CD4-positive, alpha-beta T cell (primary cell): ENCODE results near the gene FGGY. TPM values are rescaled to one million over a fixed set of nuclear protein-coding genes. Genes with fewer than 3 reads are reported as not detected.

ENCODE experiments used
- ATAC-seq: fragments of 200-7000 bp; cut with Tn5 transposase; one replicate; pipeline ENCODE4 v1.10.0; 2022; ENCODE audit warnings: mild to moderate bottlenecking; ENCODE audit not compliant: poor library complexity
- CTCF ChIA-PET: fragments of 350-600 bp; sonication (Branson Sonifier 250); formaldehyde crosslinking; loops from one replicate; lab custom pipeline; 2021; ENCODE audit warnings: antibody characterized with exemption, inconsistent platforms; lab: Charles Lee
- POLR2A ChIA-PET: fragments of 350-600 bp; sonication (Branson Sonifier 250); formaldehyde crosslinking; loops from one replicate; lab custom pipeline; 2021; ENCODE audit warnings: antibody characterized with exemption, inconsistent platforms; lab: Charles Lee
- DNase-seq, 14 experiments: peaks; one replicate each; pipeline ENCODE4 v3.0.0-alpha.2; 2013 to 2020; ENCODE audit warnings: mixed read lengths in 2 of 14
- H3K27ac ChIP-seq, 2 donors: one replicate each; pipeline versions ENCODE4 v1.5.1 to v1.7.0; 2013; ENCODE audit warnings: low read length in 2 of 2, low read depth in 1 of 2, mild to moderate bottlenecking in 1 of 2
- H3K27me3 ChIP-seq, 2 experiments: 1 replicate in 1 of 2; 2 replicates in 1 of 2; pipeline versions ENCODE4 v1.6.1 to v1.7.0; 2013; ENCODE audit warnings: low read length in 2 of 2, control low read depth in 1 of 2, mild to moderate bottlenecking in 1 of 2, moderate library complexity in 1 of 2; ENCODE audit not compliant: insufficient read depth in 2 of 2, control insufficient read depth in 1 of 2
- H3K36me3 ChIP-seq: one replicate; pipeline ENCODE4 v1.6.1; 2013; ENCODE audit warnings: low read length, control low read depth; ENCODE audit not compliant: insufficient read depth
- H3K4me1 ChIP-seq: one replicate; pipeline ENCODE4 v1.6.1; 2013; ENCODE audit warnings: low read length, control low read depth; ENCODE audit not compliant: insufficient read depth
- H3K4me3 ChIP-seq: one replicate; pipeline ENCODE4 v1.5.1; 2013; ENCODE audit warnings: mild to moderate bottlenecking, low read length, moderate library complexity
- H3K9me3 ChIP-seq, 2 experiments: 1 replicate in 1 of 2; 2 replicates in 1 of 2; pipeline versions ENCODE4 v1.6.1 to v1.7.0; 2013; ENCODE audit warnings: low read length in 2 of 2, mild to moderate bottlenecking in 2 of 2, control low read depth in 1 of 2, moderate library complexity in 1 of 2; ENCODE audit not compliant: control insufficient read depth in 1 of 2, insufficient read depth in 1 of 2
- H3K27ac Mint-ChIP-seq: one replicate; pipeline ENCODE4 v1.8.0; 2020; ENCODE audit warnings: mixed read lengths
- H3K27me3 Mint-ChIP-seq: one replicate; pipeline ENCODE4 v1.8.0; 2021; ENCODE audit warnings: mixed read lengths
- H3K36me3 Mint-ChIP-seq: one replicate; pipeline ENCODE4 v1.8.0; 2021; ENCODE audit warnings: low read depth, mixed read lengths
- H3K4me1 Mint-ChIP-seq: one replicate; pipeline ENCODE4 v1.8.0; 2021; ENCODE audit warnings: low read depth, mixed read lengths
- H3K4me3 Mint-ChIP-seq: one replicate; pipeline ENCODE4 v1.8.0; 2020; ENCODE audit warnings: mild to moderate bottlenecking, mixed read lengths
- H3K9me3 Mint-ChIP-seq: one replicate; pipeline ENCODE4 v1.8.0; 2020; ENCODE audit warnings: mixed read lengths
- intact Hi-C, 2 experiments: fragments of 100-400 bp; cut with DNase I in 1 of 2; cut with micrococcal nuclease in 1 of 2; formaldehyde crosslinking; loops; one replicate each; pipeline versions ENCODE4 v1.15.1 to v1.9.0; 2023 to 2025; cut with DNase I, micrococcal nuclease
- total RNA-seq, 174 experiments: library from RNA in 2 of 174; stranded (reverse) in 2 of 174; gene quantifications; one replicate each; pipeline ENCODE4 v1.2.3 and lab custom pipeline; 2021 to 2026
- TF ChIP-seq, protein P1 (sequence below): fragments of 200-600 bp; IDR thresholded peaks from one replicate; pipeline ENCODE4 v1.8.0; 2022; ENCODE audit warnings: antibody characterized with exemption, mild to moderate bottlenecking

The FGGY gene
- total RNA-seq, 2 experiments from 2014 or later = 9.5 to 10.0 TPM

DNA sequence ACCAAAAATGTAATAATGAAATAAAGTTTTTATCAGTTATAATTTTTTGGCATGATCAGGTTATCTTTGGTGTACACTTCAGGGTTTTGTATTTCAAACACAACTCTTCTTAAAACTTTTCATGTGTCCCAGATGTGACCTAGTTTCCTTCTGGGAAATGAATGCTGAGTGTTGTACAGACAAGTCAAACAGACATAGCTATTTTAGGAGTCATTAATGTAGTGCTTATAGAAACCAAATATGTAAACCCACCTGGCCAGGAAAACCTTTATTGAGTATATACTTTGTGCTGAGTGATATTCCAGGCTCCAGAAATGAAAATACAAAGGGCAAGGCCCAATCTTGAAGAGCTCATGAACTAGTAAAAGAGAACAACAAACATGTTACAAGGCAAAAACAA is 491.9 kb downstream of the FGGY start:
- intact Hi-C loops = no loop called here
- Histone ChIP-seq H3K27ac (no peak overlapping the region), H3K27me3 (no peaks in the 10 kb centered on the region), H3K36me3 (no peaks in the 10 kb centered on the region), H3K9me3 (peaks cover 6 to 9% of the 10 kb centered on the region in 2 experiments), H3K4me1 (no peaks in the 10 kb centered on the region), H3K4me3 (no peak overlapping the region)
- Mint-ChIP-seq H3K4me3 (no peak overlapping the region), H3K27ac (no peak overlapping the region), H3K4me1 (peaks cover 5% of the 10 kb centered on the region), H3K36me3 (no peaks in the 10 kb centered on the region), H3K27me3 (no peaks in the 10 kb centered on the region), H3K9me3 (peaks cover 9% of the 10 kb centered on the region)
- ATAC-seq (no peak), DNase-seq (no peak)
- ChIA-PET POLR2A (no interaction called here), CTCF (no interaction called here)
- TF ChIP-seq, protein P1, sequence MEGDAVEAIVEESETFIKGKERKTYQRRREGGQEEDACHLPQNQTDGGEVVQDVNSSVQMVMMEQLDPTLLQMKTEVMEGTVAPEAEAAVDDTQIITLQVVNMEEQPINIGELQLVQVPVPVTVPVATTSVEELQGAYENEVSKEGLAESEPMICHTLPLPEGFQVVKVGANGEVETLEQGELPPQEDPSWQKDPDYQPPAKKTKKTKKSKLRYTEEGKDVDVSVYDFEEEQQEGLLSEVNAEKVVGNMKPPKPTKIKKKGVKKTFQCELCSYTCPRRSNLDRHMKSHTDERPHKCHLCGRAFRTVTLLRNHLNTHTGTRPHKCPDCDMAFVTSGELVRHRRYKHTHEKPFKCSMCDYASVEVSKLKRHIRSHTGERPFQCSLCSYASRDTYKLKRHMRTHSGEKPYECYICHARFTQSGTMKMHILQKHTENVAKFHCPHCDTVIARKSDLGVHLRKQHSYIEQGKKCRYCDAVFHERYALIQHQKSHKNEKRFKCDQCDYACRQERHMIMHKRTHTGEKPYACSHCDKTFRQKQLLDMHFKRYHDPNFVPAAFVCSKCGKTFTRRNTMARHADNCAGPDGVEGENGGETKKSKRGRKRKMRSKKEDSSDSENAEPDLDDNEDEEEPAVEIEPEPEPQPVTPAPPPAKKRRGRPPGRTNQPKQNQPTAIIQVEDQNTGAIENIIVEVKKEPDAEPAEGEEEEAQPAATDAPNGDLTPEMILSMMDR = no peak

DNA sequence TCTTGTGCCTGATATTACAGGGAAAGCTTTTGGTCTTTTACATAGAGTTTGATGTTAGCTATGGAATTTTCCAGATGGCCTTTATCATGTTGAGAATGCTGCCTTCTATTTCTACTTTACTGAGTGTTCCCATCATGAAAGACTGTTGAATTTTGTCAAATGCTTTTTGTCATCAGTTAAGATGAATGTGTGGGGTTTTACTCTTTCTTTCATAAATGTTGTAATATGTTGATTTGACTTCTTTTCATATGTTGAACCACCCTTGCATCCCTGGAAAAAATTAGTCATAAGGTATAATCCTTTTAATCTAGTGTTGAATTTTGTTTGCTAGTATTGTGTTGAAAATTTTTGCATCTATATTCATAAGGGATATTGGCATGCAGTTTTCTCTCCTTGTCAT is 501.7 kb downstream of the FGGY start:
- intact Hi-C loops = no loop called here
- CTCF ChIA-PET = no interaction called here
- no peak for DNase-seq

DNA sequence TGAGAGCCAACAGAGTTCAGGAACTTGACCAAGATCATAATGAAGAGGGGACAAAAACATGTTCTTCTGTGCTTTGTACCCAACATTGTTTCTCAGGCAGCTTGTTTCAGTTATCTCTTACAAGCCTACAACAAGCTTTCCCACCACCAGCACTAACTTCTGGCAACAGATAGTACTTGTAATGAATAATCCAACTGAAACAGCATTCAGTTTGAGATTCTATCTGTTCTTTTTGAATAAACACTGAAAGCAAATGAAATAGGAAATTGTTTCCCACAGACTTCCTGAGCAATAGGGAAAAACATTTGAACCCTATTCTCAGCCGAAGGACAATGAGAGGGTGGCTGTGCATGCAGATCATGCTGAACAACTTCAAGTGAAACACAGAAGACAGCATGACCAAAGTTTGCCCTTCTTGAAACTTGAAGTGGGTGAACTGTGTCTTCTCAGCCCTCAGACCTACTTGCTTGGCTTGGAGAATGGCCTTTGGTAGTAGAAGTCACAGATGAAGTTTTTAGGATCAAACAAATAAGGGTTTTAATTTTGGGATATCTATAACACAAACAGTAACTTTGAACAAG is 506.7 kb downstream of the FGGY start:
- H3K9me3 ChIP-seq = no peaks in the 10 kb centered on the region
- H3K27ac ChIP-seq = no peak overlapping the region
- ChIA-PET POLR2A (no interaction called here), CTCF (no interaction called here)
- H3K27me3 ChIP-seq = peaks cover 0 to 3% of the 10 kb centered on the region in 2 experiments
- no peak overlapping the region for H3K4me3 Mint-ChIP-seq
- H3K9me3 Mint-ChIP-seq = no peaks in the 10 kb centered on the region
- no peak overlapping the region for H3K4me3 ChIP-seq
- no peaks in the 10 kb centered on the region for H3K36me3 ChIP-seq
- H3K27ac Mint-ChIP-seq = no peak overlapping the region
- H3K4me1 Mint-ChIP-seq = no peaks in the 10 kb centered on the region
- no peak for ATAC-seq
- no peaks in the 10 kb centered on the region for H3K4me1 ChIP-seq
- no peak for DNase-seq
- peaks cover 13% of the 10 kb centered on the region for H3K27me3 Mint-ChIP-seq
- intact Hi-C loops = no loop called here
- H3K36me3 Mint-ChIP-seq = no peaks in the 10 kb centered on the region
- TF ChIP-seq, protein P1 = no peak

More for the DNA sequence above, 501.7 kb downstream of the FGGY start:
- POLR2A ChIA-PET = no interaction called here
- Histone ChIP-seq H3K4me1 (no peaks in the 10 kb centered on the region), H3K9me3 (peaks cover 0 to 5% of the 10 kb centered on the region in 2 experiments), H3K27ac (no peak overlapping the region), H3K36me3 (no peaks in the 10 kb centered on the region), H3K4me3 (no peak overlapping the region), H3K27me3 (peaks cover 0 to 3% of the 10 kb centered on the region in 2 experiments)
- Mint-ChIP-seq H3K9me3 (peaks cover 10% of the 10 kb centered on the region), H3K27ac (no peak overlapping the region), H3K4me3 (no peak overlapping the region), H3K27me3 (peaks cover 13% of the 10 kb centered on the region), H3K36me3 (no peaks in the 10 kb centered on the region), H3K4me1 (no peaks in the 10 kb centered on the region)
- TF ChIP-seq, protein P1 = no peak
- ATAC-seq = no peak
